NCI-H1092 (cell line): Measurements from ENCODE around the gene TPST1.
"Not testable (repeated sequence)": the region's sequence is repeated elsewhere in the genome, so short reads cannot be mapped to it uniquely, and the experiment has no call there.

ENCODE experiments used
- DNase-seq: peaks from one replicate; lab custom pipeline; 2025; lab: John Stamatoyannopoulos, UW

Gene TPST1

DNA sequence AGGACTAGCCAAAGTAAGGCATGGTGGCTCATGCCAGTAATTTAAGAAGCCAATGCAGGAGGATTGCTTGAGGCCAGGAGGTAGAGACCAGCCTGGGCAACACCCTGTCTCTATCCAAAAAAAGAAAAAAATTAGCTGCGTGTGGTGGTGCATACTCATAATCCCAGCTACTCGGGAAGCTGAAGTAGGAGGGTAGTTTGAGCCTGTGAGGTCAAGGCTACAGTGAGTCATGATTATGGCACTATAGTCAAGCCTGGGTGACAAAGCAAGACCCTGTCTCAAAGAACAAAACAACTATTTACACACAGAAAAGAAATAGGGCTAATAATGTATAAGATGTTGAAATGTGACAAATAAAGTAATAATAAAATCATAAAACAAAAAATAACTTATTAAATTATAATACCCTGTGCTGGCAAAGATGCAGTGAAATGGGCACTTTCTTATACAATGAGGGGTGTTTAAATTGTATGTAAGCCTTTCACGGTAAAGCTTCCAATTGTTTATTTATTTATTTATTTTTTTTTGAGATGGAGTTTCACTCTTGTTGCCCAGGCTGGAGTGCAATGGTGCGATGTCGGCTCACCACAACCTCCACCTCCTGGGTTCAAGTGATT is 175.2 kb downstream of the TPST1 start:
- no peak for DNase-seq

DNA sequence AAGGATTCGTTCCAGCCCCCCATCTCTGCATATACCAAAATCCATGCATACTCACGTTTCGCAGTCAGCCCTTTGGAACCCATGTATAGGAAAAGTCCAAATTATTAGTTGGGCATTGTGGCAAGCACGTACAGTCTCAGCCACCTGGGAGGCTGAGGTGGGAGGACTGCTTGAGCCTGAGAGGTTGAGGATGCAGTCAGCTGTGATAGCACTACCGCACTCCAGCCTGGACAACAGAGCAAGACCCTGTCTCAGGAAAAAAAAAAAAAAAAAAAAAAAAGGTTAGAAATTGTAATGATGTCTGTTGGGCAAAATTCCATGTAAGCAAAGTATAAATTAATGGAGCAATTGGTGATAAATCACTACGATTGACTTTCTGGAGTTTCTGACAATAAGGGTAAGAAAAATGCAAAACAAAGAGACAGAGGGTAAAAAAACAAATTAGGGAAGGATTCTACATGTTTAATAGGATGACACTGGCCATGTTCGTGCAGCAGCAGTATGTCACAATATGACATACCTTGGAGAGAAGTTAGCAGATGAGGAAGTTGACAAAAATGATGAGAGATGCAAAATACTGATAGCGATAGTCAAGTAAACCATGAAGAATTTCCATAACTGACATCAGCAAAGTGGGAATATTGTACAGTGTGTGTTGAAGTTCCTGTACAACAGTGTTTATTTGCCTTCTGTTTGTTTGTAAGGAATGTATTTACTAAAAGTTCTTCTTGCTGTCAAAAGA is 177.2 kb downstream of the TPST1 start:
- DNase-seq: not testable (repeated sequence)

DNA sequence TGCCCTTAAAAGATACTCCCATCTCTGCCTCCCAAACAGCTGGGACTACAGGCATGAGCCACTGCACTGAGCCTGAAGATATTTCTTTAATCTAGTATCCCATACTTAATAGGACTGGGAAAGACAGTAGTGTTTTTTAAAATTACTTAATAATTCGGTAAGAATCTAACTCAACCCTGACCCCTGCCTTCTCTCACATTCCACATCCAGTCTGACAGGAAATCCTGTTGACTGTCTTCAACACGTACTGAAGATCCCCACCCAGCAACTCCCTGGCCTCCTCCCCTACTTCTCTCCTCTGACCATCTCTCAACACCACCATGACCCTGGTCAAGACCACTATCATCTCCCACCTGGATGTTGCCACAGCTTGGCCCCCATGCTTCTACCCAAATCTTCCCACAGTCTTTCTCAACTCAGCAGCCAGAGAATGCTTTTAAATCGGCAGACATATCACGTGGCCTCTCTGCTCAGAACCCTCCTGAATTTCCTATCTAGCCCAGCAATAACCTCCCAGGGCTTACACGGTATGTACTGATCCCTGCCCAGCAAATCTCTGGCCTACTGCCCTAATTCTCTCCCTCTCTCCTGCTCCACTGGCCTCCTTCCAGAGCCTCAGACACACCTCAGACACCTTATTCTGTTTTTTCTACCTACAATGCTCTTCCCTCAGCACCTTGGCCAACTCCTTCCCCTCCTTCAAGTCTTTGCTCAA is 180.2 kb downstream of the TPST1 start:
- not testable (repeated sequence) for DNase-seq

DNA sequence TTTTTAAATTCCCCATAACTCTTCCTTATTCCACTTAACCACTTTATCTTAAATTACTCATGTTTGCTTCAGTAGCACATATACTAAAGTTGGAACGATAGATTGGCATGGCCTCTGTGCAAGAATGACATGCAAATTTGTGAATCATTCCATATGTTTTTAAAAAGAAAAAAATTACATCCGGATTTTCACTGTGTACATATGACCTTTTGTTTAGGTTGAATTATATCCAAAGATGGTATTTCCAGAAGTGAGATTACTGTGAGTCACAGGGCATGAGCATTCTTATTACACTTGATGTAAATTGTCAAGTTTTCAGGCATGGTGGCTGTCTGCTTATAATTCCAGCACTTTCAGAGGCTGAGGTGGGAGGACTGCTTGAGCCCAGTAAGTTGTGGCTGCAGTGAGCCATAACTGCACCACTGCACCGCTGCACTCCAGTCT is 190.0 kb downstream of the TPST1 start:
- not testable (repeated sequence) for DNase-seq

DNA sequence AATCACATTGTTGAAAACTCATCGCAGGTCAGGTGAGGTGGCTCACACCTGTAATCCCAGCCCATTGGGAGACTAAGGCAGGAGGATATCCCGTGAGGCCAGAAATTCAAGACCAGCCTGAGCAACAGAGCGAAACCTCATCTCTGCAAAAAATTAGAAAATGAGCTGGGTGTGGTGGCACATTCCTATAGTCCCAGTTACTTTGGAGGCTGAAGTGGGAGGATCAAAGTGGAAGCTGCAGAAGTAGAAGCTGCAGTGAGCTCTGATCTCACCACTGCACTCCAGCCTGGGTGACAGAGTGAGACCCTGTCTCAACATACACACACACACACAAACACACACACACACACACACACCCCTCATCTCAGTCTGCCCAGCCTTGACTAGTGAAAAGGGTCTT is 190.9 kb downstream of the TPST1 start:
- DNase-seq: not testable (repeated sequence)

DNA sequence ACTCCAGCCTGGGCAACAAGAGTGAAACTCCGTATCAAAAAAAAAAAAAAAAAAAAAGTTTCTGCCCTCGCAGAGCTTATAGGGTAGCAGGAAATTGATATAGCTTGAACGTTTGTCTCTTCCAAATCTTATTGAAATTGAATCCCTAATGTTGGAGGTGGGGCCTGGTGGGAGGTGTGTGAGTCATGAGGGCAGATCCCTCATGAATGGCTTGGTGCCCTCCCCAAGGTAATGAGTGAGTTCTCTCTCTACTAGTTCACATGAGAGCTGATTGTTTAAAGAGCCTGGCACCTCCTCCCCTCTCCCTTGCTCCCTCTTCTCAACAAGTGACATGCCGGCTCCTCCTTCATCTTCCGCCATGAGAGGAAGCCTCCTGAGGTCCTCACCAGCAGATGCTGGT is 193.7 kb downstream of the TPST1 start:
- DNase-seq: not testable (repeated sequence)

DNA sequence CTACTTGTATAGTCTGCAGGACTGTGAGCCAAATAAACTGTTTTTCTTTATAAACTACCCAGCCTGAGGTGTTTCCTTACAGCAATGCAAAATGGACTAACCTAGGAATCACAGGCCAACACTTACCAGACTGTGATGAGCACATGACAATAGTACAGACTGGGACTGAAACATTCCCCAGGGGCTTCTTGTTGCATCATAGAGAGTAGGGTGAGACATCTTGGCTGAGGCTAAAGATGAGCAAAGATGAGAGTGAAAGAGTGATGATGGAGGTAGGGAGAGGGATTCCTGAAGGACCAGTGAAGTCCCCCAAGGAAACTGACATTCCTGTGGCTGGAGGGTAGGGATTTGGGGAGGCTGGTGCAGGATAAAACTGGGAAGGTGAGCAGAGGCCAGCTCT is 194.4 kb downstream of the TPST1 start:
- no peak for DNase-seq

DNA sequence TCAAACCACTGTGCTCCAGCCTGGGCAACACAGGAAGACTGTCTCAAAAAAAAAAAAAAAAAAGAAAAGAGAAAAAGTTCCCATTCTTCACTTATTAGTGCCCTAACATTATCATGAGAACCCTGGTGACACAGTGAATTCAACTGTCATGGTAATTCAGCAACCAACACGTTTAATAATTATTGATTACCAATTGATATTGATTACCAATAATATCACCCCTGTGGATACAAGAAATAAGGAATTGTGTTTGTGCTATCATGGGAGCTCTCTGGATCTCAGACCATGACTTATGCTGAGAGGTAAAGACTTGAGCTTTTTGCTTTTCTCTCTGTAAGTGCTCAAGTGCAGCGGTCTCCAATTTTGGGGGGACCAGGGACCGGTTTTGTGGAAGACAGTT is 195.3 kb downstream of the TPST1 start:
- no peak for DNase-seq

DNA sequence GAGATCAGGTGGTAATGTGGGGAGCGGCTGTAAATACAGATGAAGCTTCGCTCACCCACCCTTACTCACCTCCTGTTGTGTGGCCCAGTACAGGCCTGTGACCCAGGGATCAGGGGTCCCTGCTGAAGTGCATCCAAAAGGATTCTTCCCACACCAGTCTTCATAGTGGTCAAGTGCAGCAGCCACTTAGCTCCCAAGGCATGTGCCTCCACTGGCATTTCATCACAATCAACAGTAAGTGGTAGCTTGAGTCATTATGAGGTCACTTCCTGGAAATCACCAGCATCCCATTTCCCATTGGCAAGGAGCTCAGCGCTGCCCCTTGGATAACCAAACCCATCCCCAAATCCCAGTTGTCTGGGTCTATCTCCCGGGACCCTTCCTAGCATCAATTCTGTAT is 196.0 kb downstream of the TPST1 start:
- not testable (repeated sequence) for DNase-seq

DNA sequence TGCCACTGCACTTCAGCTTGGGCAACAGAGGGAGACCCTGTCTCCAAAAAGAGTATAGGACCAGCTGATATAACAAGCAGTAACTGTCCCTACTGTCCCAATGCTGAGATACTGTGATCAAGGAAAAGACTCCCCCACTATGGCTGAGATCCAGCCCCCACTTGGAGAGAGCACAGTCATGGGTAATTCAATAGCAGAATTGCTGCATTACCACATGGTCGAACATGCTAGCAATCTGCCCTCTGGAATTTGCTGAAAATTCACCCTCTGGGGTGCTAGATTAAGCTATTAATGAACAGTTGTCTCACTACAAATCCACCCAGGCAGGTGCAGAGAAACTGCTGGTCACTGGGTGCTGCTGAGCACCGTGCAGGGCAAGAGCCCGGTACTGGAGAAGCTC is 196.8 kb downstream of the TPST1 start:
- DNase-seq: not testable (repeated sequence)

DNA sequence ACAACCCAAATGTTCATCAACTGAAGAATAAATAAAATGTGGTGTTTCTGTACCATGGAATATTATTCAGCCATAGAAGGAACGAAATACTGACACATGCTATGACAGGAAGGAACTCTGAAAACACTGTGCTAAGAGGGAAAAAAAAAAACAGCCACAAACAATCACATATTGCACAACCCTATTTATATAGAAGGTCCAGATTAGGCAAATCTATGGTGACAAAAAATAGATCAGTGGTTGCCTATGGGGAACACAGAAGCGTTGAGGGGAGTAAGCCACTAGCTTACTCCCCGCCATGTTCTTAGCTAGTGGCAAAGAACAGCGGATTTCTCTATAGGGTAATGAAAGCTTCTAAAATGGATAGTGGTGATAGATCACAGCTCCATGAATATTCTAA is 198.4 kb downstream of the TPST1 start:
- no peak for DNase-seq

DNA sequence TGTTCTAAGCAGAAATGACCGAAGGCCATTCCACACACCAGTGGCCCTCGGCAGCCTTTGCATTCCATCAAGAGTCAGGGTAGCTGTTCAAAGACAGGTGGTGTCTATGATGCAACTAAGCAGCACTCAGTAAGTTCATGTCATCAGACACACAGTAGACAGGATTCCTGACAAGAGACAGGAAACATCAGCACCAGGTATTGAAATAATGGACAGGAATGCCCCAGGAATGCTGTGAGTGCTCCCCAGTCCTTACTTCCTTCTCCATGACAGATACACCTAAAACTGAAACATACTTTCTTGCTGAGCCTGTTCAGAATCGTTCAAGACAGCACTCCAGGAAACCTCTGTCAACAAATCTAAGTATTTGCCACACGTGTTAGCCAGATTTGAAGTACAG is 204.4 kb downstream of the TPST1 start:
- no peak for DNase-seq
